GM19240 (cell line): ENCODE data around the gene SEMA3B.
"Not testable (repeated sequence)": the region's sequence is repeated elsewhere in the genome, so short reads cannot be mapped to it uniquely, and the experiment has no call there.

Experiments
- DNase-seq: peaks from one replicate; pipeline ENCODE4 v3.0.0; 2011; ENCODE audit warnings: low spot score; ENCODE audit not compliant: insufficient read length

The SEMA3B gene

DNA sequence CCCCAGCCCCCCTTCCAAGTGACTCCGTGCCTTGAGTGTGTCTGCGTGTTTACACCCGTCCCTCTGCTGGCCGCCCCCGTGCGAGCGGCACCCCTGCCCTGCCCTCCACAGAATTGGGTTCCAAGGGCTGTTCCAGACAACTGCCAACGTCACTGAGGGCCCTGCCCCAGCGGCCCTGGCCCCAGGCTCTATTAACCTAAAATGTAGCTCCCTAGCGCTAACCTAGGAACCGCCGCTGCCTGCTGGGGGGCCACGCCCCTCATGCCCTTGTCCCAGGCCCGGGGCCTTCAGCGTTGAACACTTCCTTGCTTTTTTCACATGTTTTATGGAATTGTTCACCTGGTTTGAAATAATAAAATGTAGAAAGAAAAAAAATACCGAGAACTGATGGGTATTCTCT lies 10.0 kb upstream of the SEMA3B start:
- DNase-seq, result no peak

DNA sequence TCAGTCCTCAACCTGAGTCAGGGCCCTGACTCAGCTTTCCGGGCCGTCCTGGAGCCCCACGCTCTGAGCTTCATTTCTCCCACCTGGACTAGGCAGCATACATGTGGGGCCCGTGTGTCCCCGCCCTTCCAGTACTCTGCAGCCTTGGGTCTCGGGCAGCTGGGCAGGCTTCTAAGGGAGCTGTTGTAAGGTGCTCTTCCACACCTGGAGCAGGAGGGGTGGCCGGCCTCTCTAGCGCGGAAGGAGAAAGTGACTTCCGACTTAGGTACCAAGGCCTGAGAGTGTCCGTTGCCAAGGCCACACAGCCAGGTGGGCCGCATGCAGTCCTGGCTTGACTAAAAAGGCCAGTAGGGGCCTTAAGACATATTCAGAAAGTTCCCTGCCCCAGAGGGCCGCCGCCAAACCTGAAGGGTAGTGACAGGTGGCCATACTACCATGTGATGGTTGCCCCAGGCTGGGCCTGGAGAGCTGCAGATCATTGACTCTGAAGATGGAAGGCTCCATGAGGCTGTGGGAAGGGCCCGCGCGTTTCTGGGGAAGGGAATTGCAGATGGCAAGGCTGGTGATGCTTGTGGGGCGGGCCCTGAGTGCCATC lies 9.4 kb upstream of the SEMA3B start:
- no peak for DNase-seq

DNA sequence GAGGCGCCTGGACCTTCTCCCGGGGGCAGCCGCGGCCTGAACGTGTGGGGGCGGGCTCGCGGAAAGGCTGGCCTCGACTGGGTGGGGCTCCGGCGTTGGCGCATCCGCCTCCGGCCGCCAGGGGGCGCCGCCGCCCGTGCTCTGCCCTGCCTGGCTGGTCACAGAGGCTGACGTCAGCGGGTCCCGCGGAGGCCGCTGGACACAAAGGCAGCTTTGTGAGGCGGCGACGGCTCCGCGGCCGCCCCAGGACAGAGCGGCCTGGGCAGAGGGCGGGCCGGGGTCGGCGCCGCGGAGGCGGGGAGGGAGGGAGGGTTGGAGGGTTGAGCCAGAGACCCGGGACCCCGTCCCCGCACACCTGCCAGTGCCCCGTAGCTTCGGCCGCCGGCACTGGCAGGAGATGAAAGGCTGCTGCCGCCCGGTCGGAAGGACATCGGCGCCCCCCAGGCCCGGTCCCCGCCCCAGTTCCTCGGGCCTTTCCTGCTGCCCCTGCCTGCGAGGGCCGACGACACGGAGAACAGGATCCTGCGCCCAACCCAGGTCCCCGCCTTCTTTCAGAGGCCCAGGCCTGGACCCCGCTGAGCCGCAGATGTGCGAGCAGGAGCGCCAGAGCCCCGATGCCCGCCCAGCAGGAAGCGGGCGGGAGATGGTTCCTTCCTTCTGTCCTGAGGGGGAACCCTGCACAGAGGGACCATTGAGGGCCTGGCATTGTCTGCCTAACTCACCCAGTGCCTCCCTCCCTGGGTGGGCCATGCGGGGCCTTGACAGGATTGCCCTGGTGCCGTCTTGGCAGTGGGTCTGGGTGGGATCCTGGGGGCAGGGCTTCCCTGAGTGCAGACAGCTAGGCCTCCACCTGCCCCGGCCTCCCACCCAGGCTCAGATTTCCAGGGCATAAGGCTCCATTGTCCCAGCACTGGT lies 8.7 kb upstream of the SEMA3B start:
- DNase-seq, result peak; percentile 95

DNA sequence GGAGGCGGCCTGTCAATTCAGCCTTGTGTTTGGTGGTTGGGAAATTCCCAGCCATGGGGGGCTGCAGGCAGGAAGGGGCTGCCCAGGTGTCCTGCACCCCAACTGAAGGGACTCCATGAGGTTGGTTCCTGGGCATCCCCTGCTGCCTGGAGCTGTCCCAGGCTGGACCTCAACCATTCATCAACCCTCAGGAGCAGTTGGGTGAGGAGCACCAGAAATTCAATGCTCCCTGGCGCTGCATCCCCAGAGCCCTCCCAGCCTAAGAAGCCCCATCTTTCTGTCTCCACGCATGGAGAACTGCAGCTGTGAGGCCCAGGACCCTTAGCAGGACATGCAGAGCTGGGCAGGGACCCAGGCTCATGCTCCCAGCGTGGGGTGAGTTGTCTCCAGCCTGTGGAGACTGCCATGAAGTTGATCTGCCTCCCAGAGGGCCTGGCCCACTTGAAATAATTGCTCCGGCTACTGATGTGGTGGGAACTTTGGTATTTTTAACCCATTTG lies 8.0 kb upstream of the SEMA3B start:
- DNase-seq, result no peak

DNA sequence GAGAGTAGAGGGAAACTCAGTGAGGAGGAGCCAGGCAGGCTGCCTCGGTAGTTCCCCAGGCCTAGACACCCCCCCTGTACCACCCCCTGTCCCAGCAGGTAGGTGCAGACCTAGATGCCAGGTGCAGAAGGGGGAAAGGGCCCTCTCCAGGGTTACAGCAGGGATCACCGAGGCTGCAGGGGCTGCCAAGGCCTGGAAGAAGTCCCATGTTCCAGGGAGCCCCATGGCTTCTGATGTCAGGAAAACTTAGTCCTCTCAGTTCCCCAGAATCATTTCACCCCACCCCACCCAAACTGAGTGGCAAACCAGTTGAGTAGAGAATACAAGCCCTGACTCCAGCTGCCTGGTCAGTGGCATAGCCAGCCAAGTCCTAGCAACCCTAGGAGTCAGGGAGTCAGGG lies 7.4 kb upstream of the SEMA3B start:
- no peak for DNase-seq

DNA sequence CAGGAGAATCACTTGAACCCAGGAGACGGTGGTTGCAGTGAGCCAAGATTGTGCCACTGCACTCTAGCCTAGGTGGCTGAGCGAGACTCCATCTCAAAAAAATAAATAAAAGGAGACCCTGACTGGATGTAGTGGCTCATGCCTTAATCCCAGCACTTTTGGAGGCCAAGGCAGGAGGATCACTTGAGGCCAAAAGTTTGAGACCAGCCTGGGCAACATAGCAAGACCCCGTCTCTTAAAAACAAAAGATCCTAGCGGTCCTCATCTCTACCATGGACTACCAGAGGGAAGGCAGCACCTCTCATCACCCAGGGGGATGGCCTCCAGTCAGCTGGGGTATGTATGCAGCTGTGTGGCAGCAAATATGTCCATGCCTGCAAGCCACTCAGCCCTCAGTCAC lies 6.7 kb upstream of the SEMA3B start:
- not testable (repeated sequence) for DNase-seq

DNA sequence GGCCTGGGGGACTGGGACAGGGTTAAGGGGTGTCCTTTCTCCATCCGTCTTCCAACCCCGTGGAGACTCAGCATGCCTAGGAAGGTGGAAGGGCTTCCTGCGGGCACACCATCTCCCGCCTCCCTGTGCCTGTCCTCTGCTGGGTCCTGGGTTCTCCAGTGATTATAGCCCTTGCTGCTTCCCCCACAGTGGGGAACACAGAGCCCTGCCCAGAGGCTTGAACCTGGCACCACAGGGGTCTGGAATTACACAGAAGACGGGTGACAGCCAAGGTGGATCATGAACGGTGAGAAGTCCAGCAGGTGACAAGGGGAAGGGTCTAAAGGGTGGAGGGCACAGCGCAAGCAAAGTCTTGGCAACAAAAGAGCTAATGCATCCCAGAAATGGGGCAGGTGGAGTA lies 6.2 kb upstream of the SEMA3B start:
- no peak for DNase-seq

DNA sequence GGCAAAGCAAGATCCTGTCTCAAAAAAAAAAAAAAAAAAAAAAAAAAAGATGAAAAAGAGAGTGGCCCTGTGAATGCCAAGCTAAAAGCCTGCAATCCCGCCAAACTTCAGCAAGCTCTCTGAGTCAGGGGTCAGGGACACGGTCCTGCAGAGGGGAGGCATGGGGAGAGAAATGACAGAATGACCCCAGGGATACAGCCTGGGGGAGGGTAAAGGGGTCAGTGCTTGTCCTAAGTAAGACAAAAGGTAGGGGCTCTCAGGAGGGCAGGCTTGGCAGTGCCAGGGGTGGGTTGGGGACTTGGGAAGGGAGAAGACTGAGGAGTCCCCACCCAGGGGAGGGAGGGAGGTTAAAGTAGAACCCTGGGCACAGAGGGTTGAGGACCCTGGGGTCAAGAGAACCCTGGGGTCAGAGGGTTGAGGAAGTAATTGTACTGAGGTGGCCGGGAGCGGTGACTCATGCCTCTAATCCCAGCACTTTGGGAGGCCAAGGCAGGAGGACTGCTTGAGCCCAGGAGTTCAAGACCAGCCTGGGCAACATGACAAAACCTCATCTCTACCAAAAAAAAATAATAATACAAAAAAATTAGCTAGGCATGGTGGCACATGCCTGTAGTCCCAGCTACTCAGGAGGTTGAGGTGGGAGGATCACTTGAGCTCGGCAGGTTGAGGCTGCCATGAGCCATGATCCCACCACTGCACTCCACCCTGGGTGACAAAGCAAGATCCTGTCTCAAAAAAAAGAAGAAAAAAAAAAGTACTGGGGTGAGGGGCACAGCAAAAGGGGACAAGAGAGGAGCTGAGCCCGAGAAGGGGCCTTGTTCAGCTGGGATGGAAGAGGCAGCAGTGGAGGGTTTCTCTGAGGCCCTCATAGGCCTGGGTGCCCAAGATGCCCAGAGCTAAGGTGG lies 5.2 kb upstream of the SEMA3B start:
- no peak for DNase-seq

DNA sequence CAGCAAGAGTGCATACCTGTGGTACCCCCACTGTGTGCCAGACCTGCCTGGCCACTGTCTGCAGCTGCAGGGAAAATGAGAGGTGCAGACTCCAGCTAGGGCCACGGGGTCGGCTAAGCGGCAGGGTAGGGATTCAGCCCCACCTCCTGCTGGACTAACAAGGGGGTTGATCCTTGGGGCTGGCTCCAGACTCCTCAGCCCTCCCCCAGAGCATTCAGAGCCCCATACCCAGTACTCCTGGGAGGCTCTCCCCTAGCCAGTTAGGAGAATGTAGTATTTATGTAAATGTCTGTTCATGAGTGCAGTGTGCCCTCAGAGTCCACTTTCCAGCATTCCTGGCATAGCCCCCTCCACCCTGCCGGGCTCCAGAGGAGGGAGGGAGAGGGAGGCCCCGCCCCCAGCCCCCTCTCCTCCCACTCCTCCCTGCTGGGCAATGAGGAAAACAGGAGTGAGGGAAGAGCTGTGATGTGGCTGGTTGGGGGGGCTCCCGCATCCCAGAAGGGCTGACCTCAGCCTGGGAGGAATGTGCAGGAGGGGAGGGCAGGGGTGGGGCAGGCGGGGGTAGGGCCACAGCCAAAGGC lies 4.5 kb upstream of the SEMA3B start:
- no peak for DNase-seq

DNA sequence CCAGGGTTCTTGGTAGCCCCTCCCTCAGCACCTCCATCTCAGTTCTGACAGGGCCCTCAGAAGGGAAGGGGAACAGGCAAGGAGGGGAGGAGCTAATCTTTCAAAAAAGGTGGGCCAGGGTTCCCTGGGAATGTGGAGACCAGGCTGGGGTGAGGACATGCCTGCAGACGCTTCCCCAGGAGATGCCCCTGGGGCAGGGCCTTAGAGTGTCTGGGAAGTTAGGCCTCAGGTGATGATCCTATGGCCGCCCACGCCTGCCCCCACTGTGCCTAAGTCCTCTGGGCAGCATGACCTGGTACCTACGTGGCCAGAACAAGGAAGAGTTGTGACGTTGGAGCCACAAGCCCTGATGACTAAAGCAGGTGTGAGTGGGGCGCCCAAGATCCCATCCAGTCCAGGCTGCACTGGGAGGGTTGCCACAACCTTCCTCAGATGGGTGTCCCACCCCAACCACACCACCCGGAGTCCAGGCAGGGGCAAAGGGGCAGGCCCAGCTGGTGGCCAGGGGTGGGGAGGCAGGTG lies 3.9 kb upstream of the SEMA3B start:
- no peak for DNase-seq

DNA sequence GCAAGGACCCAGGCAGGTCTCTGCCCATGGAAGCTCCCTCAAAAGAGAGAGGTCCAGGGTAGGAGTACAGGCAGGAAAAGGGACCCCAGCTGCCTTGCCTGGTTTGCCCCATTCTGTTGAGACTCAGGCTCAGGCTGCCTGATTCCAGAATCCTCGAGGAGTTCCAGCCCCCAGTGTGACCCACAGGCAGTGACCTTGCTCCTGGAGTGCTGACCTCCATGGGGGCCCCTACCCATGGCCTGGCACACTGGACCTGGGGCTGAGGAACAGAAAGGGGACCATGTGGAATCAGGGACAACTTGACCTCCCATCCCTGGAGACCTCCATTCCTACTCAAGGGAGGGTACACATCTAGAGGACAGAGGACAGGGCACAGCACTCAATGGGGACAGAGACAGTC lies 3.4 kb upstream of the SEMA3B start:
- no peak for DNase-seq

DNA sequence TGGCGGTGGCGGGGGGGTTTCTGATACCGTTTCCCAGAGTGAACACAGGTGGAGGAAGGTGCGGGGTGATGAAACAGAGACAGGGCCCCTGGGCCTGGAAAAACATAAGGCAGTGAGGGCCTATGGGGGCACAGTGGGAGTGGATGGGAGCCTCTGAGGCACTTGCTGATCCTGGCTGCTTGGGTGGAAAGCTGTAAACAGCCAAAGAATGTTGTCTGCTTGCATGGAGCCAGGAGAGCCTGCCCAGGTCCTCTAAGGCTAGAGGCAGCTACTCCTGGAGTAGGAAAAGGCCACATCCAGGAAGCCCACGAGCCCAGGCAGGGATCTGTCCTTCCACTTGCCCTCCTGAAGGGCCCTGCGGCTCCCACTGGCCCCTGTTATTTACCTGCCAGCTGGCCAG lies 2.9 kb upstream of the SEMA3B start:
- DNase-seq, result no peak

DNA sequence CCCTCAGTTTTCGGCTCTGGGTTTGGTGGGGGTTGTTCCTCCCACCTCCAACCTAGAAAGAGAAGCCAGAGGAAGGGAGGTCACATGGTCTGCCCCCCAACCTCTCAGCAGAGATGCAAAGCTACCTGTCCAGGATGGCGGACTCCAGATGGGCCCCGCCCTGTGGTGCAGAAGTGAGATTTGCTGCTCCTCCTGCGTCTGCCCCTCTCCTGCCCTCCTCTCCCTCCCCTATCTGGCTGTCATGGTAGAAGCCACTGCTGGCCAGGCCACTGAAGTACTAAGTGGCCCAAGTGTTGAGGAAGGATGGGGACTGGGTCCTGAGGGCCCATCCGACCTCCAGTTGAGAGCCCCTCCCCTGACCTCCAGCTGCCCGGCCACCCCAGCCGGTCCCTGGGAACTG lies 2.1 kb upstream of the SEMA3B start:
- DNase-seq, result no peak

DNA sequence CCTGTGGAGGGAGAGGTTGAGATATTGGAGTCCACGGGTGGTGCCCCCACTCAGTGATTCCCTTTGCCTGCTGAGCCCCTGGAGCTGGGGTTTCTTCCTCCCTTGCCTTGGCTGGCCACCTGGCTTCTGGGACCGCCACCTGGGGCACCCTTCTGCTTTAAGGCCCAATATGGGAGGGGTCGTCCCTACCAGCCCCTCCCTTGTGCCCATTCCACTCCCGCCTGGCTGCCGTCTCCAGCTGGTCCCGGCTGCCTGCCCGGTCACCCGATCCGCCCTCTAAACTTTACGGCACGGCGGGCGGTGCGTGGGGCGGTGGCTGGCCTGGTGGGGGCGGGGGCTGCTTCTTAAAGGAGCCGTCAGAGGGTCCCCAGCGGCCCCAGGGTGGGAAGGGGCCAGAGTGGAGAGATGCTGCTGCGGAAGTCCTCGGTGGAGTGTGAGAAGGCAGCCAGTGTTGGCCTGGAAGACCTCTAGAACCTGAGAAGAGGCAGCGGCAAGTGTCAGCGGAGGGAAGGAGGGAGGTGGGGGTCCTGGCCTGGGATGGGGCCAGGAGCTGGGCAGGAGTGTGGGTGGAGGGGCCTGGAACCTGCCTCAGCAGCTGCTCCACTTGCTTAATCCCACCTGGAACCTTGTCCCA lies 1.6 kb upstream of the SEMA3B start:
- DNase-seq, result no peak

DNA sequence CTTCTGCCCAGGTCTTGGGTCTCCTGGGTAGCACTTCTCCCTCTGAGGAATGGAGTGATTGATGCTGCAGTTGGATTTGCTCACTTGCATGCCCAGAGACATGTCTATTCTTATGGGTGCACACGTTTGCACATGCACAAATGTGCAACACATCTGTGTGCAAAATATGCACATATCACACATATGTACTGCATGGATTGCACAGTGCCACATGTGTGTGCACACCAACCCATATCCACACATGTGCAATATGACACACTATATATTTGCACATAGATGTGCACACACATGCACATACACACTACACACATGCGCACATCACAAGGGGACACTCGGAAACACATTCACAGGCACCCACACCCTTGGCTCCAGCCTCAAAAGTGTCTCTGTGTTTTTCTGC lies 671 bp upstream of the SEMA3B start:
- DNase-seq, result no peak

DNA sequence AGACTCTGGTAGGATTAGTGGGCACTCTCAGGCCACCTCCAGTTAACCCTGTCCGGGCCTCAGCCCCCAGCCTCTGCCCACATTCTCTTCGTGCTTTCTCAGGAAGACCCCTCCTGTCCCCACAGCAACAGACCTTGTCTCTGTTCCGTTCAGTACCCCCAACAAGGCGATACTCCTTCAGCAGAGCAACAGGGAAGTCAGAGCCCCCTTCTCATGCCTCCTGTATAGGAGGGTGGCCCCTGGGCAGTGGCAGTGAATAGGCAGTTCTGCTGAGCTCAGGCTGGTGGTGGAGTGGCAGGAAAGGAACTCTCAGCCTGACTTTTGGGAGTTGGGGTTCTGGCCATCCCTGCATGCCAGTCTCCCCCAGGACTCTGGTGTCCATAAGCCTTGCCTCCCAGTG lies 513 bp downstream of the SEMA3B start:
- DNase-seq, result no peak

DNA sequence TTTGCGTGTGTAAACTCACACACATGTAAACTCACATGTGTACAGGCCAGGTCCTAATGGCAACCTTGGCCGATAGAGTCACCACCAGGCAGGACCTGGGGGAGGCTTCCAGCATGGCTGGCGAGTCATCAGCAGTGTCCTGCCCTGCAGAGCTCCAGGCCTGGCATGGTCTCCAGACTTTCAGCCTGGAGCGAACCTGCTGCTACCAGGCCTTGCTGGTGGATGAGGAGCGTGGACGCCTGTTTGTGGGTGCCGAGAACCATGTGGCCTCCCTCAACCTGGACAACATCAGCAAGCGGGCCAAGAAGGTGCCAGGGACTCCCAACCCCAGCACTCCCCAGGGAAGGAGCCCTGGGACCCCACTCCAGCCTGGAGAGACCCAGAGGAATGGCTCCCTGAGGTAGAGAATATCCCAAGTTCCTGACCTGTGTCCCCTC lies 1.0 kb downstream of the SEMA3B start:
- no peak for DNase-seq

DNA sequence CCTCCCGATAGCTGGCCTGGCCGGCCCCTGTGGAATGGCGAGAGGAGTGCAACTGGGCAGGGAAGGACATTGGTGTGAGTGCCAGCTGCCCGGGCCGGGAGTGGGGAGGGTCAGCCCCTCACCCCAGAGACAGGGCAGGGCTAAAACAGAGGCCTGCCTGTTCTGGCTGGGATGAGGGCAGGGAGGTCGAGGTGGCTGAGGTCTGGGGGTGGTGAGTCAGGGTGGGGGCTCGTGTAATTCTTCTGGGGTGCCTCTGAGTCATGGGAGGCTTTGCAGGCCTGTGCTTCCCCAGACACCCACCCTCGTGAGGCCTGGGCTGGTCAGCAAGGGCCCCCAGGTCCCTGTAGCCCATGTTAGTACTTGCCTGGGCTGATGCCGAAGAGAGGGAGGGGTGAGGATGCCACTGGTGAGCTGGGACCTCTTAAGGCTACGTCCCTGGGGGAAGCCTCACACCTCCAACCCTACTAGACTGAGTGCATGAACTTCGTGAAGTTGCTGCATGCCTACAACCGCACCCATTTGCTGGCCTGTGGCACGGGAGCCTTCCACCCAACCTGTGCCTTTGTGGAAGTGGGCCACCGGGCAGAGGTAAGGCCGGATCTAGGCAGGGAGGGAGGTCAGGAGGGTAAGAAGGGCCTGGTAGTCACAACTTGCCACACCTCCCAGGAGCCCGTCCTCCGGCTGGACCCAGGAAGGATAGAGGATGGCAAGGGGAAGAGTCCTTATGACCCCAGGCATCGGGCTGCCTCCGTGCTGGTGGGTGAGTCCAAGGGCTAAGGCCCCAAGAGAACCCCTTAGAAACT lies 1.7 kb downstream of the SEMA3B start:
- no peak for DNase-seq

DNA sequence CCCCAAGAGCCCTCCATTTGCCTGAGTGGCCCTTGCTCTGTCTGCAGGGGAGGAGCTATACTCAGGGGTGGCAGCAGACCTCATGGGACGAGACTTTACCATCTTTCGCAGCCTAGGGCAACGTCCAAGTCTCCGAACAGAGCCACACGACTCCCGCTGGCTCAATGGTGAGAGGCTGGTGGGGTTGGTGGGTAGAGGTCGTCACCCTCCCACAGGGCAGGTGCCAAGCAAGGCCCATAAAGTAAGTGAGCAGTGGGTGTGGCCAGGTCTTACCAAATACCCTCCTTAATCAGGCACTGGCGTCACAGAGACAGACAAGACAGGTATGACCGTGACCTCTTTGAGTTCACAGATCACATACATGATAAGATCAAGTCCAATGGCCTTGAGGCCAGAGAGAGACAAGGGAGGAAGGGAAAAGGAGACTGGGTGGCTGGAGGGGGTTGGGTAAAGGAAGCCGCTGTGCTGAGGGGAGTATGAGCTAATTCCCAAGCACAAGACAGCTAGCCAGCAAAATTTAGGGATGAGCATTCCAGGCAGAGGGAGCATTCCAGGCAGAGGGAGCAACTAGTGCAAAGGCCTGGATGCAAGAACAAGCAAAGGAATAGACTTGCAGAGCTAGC lies 2.5 kb downstream of the SEMA3B start:
- DNase-seq, result no peak
